GM19099 (cell line): Measurements from ENCODE around the gene LYSMD2.

Source experiments
- POLR2A ChIP-seq: IDR thresholded peaks from 3 replicates; pipeline ENCODE4 v1.6.1; 2011; ENCODE audit warnings: low read depth; ENCODE audit not compliant: insufficient read length; ENCODE audit errors: extremely low read depth

LYSMD2 gene

GRCh38 chr15:51706291-51706690 lies 31.2 kb downstream of the LYSMD2 start:
- no peak for TF ChIP-seq POLR2A

- no peak for TF ChIP-seq POLR2A
Observed at GRCh38 chr15:51702710-51703109, 34.7 kb downstream of the LYSMD2 start.

- no peak for TF ChIP-seq POLR2A
Observed at GRCh38 chr15:51699373-51699772, 38.1 kb downstream of the LYSMD2 start.

- TF ChIP-seq POLR2A, result no peak
Observed at GRCh38 chr15:51697163-51697562, 40.3 kb downstream of the LYSMD2 start.

- TF ChIP-seq POLR2A, result no peak
Observed at GRCh38 chr15:51696566-51696965, 40.9 kb downstream of the LYSMD2 start.

- TF ChIP-seq POLR2A, result no peak
Observed at GRCh38 chr15:51692154-51692553, 45.3 kb downstream of the LYSMD2 start.

GRCh38 chr15:51688863-51689262 lies 48.6 kb downstream of the LYSMD2 start:
- TF ChIP-seq POLR2A, result no peak

GRCh38 chr15:51687565-51687964 lies 49.9 kb downstream of the LYSMD2 start:
- TF ChIP-seq POLR2A, result no peak

- no peak for TF ChIP-seq POLR2A
Observed at GRCh38 chr15:51681303-51681963, 56.0 kb downstream of the LYSMD2 start, which contains the start of gene SCG3. SCG3 (plus strand) TSS chr15:51681503; CDS start chr15:51681756, 253 bp downstream.

GRCh38 chr15:51680321-51680720 lies 57.1 kb downstream of the LYSMD2 start:
- no peak for TF ChIP-seq POLR2A

- no peak for TF ChIP-seq POLR2A
Observed at GRCh38 chr15:51678096-51678495, 59.4 kb downstream of the LYSMD2 start.

- no peak for TF ChIP-seq POLR2A
Observed at GRCh38 chr15:51677452-51677851, 60.0 kb downstream of the LYSMD2 start.

- no peak for TF ChIP-seq POLR2A
Observed at GRCh38 chr15:51677021-51677420, 60.4 kb downstream of the LYSMD2 start.

- no peak for TF ChIP-seq POLR2A
Observed at GRCh38 chr15:51675234-51675633, 62.2 kb downstream of the LYSMD2 start.
